Renal pelvis (tissue), 4 donors: ENCODE data around the gene ALDOC. TPM values are rescaled to one million over a fixed set of nuclear protein-coding genes. Genes with fewer than 3 reads are reported as not detected.
"Not testable (repeated sequence)": the region's sequence is repeated elsewhere in the genome, so short reads cannot be mapped to it uniquely, and the experiment has no call there.

Experiments
- DNase-seq: peaks from one replicate; pipeline ENCODE4 v3.0.0-alpha.2; 2013
- polyA plus RNA-seq, 3 donors: library from polyadenylated mRNA; unstranded; fragments of 120-200 nt; gene quantifications; one replicate each; pipeline ENCODE4 v1.2.1, GENCODE V29; 2013; ENCODE audit not compliant: insufficient read length in 3 of 3

Gene ALDOC
- polyA plus RNA-seq, 3 donors: 29.6 to 31.2 (median 30.1) TPM

DNA sequence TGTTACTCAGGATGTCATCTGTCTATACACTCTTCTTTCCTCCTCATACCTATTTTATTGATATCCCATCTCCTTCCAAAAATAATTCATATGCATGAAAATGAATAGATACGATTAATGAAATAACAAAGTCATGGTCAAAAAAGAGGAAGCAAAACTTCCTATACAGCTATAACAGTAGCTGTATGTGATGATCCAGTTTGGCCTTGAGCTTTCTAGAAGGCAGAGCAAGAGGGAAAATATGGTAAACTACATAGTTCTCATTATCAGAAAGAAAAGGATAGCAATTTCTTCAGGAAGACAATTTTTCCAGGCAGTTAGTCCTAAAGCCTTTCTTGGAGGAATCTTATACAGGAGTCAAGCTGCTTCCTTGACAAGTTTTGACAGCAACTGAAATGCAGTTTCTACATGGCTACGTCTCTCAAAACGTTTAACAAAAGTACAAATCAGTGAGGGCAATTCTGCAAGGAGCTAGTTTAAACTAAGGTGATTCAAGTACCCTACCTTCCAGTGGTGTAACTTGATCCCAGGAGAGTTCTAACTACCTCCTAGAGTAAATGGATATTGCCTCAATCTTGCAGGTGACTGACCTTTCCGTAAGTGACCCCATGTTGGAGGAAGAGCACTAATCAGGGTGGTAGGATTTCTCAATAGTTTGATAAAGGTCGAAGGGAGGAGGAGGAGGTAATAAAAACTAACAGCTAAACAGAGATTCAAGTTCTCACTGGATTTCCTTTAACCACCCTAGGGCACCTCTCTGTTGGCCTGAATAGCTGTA is 21.1 kb upstream of the ALDOC start:
- no peak for DNase-seq

DNA sequence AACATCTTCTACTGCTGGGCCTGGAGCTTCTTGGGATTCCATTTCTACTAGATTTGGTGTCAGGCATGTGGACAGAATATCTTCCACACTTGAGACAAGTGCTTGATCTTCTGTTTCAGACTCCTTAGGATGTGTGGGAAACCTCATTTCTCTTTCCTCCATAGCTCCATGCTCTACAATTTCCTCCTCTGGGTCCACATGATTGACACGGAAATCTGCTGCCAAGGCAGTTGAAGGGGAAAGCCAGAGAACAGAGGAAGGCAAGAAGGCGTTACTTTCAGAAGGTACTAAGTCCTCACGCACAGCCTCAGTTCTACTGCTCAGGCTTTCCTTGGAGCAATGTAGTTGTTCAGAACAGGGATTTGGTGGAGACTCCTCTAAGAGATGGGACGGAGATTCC is 15.6 kb upstream of the ALDOC start:
- no peak for DNase-seq

DNA sequence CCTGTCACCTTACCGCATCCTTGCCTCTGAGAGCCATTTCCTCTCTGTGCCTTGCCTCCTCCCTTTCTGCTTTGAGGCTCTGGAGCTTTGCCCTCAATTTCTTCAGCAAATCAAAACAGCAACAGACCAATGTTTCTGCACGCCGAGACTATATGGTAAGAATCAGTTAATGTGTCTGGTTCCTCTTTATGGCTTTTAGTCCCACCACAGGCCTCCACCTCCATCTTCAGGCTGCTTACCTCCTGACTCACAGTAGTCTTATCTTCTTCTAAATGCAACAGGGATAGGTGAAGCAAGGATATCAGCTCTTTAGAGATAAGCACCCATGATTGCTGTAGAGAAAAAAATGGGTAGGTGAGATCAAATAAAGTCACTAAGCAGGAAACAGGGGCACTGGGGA is 9.2 kb upstream of the ALDOC start:
- DNase-seq: no peak

DNA sequence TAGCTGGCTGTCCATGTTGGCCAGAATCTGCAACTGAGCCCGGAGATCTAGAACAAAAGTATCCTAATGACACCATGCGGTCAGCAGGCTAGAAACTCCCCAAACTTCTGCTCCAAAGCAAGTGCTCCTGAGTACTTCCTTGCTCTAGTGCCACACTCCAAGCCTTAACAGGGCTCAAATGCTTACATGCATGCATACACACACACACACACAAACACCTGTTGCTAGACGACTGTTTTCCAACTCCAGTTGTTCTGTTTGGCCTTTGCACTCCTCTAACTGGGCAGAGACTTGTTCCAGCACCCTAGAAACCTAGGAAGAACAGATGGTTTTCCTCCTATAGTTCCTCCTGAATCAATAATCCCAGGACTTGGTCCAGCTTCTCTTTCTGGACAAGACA is 7.7 kb upstream of the ALDOC start:
- DNase-seq: no peak

DNA sequence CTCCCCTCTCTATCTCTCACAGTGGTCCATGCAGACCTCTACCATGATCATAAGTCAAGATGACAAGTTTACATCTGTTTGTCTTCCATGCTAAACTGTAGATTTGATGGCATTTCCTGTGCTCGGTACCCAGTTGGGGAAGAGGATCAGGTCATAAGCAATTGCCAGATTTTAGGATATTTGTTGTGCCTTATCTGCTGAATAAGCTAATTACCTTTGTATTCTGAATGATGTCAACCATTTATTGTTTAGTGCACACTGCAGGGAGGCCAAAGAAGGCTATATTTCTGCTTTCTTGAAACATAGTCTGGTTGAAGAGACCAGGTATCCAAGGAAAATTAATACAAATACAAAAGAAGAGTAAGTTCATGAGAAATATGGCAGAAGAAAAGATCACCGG is 5.8 kb upstream of the ALDOC start:
- DNase-seq: no peak

DNA sequence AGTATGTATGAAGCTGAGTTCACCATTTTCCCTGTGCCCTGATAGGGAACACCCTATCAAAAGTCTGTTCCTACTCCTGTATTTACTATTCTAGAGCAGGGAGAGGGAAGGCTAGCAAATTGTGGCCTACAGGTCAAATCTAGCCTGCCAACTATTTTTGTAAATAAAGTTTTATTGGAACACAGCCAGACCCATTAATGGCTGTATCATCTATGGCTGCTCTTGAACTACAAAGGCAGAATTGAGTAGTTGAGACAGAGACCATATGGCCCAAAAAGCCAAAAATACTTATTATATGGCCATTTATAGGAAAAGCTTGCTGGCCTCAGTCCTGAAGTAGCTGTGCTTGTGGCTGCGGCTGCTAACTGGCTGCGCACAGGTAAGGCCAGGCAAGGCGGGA is 4.3 kb upstream of the ALDOC start:
- no peak for DNase-seq

DNA sequence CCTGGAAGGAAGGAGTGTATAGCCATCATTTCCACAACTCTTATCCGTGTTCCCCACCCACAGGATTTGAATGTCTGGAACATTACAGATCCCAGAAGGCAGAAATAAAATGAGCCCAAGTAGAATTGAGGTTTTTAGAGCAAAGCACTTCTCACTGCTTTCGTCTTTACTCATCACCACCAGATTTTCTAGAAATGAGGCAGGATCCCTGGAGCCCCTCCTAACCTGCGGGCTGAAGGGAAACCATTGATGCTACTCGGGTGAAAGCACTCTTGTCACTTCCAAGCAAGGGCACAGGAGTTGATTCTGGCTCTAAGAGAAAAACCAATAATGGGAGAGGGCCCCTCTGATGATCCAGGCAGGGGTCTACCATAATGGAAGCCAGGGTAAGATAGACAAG is 2.8 kb upstream of the ALDOC start:
- DNase-seq: no peak

DNA sequence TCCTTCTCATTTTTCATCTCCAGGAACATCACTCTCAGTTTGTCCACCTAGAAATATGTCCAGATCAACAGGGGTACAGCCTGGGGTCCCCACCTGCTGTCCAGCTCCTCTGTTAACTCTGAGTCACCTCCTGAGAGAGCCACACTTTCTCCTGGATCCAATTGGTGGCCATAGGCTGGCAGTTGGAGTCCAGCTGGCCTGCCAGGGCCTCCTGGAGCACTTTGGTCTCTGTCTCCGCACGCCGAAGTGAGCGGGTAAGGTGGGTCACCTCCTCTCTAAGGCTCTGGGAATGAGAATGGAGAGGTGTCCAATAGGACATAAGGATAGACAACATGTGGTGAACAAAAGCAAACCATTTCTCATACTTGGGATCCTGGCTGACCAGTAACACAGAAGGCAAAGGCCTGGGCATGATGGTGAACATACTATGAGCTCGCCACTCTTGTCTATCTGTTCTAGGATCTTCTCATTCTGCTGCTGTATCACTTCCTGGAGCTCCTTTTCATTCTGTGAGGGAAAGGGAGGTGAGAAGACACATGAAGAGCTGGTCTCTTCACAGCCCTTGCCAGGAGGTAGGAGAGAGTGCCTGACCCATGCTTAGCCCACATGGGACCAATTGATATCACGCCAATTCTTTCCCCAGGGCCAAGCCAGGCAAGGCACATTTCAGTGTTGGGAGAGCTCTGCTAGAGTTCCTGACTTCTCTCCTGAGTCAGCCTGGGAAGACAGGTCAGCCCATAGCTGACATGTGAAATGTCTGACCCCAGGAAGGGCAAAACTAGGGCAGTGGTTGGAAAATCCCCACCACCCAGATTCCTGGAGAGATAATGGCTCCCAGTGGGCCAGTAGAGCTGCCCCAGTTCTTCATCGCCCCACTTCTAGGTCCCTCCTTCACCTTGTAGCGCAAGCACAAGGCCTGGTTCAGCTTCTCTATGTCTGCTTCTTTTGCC is 1.8 kb upstream of the ALDOC start:
- no peak for DNase-seq

DNA sequence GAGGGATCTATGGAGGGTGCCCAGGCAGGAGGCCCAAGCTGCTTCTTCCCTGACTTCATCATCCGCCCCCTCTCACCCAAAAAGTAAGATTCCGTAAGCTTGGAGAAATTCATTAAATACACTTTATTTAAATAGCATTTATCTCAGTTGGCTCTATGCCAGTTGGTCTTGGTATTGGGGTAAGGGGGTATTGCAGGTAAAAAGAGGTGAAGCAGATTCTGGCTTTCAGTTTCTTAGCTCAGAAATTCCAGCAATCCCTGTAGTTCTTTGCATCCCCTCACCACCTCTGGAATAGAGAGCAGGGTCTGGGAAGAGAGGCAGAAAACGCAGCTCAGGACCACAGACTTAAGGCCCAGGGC is 750 bp upstream of the ALDOC start:
- DNase-seq: no peak

DNA sequence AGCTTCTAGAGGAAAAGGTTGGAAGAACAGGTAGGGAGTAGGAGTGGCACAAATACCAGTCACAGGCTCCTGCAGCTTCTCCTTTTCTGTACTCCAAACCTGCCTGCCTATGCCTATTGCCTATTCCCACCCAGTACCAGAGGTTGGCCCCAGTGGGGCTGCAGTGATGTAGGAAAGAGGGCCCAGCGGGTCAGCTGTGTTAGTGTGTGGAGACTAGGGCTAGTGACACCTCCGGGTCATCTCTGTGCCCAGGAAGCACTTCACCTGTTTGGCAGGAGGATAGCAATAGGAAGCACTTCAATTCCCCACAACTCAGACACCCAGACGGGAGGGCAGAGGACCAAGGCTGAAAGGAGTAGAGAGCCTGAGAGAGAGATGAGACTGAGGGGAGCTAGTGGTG is 679 bp downstream of the ALDOC start:
- DNase-seq: not testable (repeated sequence)

DNA sequence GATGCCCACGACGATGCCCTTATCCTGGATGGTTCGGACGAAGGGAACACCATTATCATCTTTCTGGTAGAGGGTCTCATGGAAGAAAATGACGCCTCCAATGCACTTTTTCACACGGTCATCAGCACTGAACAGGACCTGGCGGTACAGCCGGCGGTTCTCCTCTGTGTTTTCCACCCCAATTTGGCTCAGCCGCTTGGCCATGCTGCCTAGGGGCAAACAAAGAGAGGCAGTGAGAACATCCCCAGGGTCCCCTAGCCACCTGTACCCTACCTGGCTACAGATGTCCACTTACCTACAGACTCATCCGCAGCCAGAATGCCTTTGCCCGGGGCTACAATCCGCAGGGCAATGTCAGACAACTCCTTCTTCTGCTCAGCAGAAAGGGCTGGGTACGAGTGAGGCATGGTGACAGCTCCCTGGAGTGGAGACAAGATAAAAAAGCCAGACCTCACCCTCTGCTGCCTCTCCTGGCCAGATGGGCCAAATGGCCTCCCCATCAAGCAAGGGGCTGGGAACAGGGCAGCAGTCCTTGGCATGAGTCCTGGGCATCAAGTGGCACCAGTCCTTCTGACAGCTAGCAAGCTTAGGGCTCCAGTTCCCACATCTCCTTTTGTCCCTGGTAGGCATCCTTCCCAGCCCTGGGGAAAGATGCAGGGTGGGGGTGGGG is 1.4 kb downstream of the ALDOC start:
- no peak for DNase-seq

DNA sequence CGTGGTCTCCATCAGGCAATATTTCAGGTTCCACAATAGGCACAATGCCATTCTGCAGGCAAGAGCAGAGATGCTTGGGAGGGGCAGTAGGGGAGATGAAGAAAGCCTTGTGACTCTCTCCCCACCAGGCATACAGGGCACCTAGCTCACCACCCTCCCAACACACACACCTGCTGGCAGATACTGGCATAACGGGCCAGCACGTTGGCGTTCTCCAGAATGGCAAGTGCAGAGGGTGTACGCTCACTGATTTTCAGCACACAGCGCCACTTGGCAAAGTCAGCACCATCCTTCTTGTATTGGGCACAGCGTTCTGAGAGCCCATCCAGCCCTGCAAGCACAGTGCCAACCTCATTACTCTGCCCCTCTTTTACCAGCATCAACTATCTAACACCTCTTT is 2.2 kb downstream of the ALDOC start:
- DNase-seq: no peak

DNA sequence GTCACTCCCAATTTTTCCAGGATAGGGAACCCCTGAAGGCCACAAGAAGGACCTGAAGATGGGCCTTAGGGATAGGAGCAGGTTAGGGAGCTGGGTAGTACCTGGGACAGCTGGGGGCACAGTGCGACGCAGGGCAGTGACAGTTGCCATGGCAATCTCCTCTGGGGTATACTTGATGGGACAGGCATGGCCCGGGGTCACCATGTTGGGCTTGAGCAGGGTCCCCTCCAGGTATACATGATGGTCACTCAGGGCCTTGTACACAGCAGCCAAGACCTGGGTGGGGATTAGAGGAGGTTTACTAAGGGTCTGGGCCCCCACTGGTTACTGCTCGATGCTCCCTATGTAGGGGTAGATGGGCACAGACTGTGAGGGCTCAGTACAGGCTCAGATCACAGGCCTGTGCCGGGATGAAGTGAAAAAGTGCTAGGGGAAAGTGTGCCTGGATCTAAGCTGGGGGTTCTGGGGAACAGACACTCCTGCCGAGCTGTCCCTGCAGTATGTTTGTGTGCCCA is 2.7 kb downstream of the ALDOC start:
- no peak for DNase-seq

DNA sequence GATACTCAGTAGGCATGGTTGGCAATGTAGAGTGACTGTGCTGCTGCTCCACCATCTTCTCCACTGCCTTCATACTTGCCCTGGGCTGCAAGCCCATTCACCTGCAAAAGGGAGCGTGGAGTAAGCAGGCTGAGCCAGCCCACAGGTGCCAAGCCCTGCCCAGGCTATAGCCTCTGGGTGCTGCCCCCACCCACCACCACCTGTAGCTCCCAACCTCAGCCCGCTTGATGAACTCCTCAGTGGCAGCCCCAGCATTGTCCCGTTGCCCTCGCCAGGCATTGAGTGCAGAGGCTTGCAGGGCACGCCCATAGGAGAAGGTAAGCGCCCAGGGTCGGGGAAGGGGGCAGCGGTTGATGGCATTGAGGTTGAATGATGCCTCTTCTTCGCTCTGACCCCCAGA is 3.2 kb downstream of the ALDOC start:
- no peak for DNase-seq

DNA sequence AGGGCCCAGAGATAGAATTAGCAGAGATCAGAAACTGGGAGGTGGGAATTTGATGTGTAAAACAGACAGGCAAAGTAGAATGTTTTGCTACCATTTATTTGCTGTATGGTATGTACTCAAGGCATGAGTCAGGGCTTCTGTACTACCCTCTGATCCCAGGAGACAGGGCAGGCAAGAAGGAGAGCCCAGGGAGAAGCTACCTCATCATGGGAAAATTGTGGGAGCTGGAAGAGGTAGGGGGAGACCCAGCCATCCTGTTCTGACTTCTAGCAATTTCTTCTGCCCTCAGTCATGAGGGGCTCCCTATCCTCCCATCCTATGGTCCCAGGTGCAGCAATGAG is 3.7 kb downstream of the ALDOC start:
- DNase-seq: no peak

DNA sequence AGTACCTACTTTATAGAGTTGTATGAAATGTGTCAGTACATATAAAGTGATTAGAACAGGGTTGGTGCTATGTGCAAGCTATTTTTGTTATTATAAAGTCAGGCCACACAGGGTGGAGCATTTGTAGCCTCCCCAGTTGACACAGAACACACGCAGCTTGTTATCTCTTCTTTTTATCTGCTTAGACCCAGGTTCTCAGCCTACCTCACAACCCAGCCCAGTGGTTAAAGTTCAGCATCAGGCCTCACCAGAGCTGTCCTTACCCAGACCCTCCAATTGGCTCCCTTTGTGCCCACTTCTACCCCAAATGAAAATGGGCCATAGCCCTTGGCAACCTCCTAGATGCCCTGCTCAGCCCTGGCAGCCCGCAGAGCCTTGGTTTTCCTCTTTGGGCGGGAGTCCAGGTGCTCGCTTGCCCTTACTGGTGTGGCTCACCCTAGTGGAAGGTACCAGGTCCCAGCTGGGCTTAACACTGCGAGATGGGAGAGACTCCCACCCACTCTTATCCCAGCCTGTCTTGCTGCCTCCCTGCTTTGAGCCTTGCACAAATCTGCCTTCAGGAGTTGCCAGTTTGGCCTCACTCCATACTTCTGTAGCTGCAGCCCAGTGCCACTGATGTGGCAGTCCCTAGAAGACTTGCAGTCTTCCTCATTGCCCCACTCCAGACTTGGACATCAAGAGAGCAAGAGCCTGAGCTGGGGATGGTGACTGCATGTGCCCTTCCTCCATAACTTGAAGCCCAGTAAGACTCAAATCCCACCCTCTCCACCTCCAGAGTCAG is 4.2 kb downstream of the ALDOC start:
- DNase-seq: no peak

DNA sequence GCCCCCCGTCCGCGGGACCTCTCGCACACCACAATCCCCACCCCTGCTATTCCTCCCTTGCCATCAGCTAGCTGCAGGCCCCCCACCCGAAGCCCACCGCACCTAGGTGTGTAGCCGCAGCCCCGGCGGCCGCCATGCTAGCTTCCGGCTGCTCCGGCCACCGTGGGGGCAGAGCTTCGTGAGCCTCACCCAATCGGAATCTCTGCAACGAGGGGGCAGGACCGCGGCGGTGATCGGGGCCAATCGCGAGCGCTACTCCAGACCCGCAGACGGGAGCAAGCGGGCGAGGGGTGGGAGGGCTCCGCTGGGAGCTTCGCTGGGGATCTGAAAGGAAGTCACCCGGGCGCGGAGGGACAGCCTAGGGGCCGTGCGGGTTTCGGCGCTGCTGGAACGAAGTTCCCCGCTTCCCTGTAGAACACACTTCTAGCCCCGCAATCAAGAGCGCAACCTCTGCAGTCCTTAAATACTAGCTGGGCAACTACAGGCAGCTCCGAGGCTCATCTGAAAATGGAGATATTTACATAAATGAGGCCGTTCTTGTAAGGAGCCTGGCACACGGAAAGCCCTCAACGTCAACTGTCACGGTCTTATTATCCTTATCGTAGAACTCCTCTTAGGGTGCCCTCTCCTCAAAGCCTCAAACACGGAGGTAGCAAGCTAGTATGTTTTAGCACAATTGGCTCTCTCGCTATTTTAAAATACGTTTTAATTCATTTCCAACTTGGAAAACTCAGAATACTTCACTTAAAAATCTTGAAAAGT is 5.2 kb downstream of the ALDOC start, which contains the start of gene PIGS:
Gene PIGS, minus strand, starts transcription at position 164 of the 762 bp plus-strand sequence. Its CDS starts 28 bp downstream, at position 136.
- peak; percentile 90 for DNase-seq

DNA sequence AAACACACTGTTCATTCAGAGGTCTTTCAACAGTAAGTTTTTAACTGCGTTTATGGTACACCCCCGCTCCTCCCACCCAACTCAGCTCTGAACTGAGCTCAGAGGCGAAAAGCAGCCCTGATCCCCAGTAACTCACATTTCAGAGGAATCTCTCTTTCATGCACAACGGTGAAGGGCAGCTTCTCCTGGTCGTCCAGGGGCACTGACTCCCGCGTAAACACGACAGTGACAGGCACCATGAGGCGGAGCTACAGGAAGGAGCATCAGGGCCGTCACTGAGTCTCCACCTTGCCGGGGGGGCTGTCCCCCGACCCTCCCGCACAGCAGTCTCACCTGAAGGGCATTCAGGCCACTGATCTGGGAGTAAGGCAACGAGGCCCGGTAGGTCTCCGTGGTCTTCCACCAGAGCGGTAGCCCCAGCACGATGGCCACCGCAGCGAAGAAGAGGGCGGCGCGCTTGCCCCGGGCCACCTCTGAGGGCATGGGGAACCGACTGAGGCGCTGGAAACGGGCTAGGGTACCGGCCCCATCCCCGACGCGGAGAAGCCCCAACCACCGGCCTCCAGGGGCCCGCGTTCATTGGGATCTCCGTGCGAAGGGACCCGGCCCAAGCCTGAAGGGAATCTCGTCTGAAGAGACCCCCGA is 5.9 kb downstream of the ALDOC start:
- DNase-seq: peak; percentile 17

DNA sequence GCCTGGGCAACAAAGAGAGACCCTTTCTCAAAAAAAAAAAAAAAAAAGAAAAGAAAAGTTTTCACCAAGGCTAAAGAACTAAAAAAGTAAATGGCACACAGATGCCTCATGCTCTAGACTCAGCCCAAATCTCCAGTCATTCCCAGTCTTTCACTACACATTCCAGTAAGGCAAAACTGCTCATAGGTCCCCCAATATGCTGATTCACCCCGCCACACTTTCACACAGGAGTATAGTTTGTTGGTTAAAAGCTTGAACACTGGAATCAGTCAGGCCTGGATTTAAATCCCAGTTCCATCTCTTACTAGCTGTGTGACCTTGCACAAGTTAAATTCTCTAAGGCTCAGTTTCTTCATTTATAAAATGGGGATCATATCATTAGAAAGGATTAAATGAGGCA is 7.2 kb downstream of the ALDOC start:
- no peak for DNase-seq

DNA sequence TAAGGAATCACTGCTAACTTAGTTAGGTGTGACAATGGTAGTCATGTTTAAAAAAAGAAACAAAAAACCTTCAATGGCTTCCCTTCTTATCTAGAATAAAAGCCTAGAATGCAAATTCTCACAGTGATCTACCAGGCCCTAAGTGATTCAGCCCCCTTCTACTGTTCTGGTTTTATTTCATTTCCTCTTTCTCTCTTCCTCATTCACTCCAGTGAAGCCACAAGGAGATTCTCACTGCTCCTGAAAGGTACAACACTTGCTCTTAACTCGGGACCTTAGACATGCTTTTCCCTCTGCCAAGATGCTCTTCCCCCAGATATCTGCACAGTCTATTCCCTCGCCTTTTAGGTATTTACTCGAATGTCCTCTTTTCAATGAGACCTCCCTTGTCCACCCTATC is 9.1 kb downstream of the ALDOC start:
- DNase-seq: no peak
